LNCAP (cell line): ENCODE measurements around the gene ADIPOR1.

Experiments
- TF ChIP-seq, protein P1 (sequence below): fragments of 450-650 bp; IDR thresholded peaks from 2 replicates; pipeline ENCODE4 v1.5.1; 2017; ENCODE audit warnings: mild to moderate bottlenecking

ADIPOR1 gene

DNA sequence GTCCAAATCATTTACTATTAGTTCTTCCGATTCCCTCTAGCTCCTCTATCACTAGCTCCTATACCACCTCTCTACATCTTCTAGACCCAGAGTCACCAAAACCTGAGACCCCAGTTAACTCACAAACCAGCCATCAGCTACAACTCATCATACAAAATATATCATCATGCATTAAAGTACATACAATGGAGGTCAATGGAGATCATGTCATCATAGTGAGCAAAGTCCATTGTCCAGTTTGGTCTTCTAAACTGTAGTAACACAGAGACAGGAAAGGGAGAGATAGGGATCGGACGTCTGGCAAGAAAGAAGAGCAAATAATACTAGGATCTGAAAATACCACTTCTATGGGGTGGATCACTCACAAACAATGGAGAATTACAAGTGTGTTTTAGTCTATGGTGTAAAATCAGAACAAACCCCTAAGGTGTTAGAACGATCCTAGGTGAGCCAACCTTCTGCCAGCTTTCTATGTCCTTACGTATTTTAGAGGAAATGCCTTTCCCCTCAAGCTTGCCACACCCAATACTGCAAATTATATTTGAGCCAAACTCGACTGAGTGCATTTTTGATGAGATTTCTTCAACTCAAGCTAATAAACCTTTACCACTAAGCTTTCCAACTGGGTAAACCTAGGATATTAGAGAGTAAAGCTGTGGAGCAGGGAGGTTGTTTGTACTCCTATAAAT lies 3.9 kb downstream of the ADIPOR1 start:
- TF ChIP-seq, protein P1, sequence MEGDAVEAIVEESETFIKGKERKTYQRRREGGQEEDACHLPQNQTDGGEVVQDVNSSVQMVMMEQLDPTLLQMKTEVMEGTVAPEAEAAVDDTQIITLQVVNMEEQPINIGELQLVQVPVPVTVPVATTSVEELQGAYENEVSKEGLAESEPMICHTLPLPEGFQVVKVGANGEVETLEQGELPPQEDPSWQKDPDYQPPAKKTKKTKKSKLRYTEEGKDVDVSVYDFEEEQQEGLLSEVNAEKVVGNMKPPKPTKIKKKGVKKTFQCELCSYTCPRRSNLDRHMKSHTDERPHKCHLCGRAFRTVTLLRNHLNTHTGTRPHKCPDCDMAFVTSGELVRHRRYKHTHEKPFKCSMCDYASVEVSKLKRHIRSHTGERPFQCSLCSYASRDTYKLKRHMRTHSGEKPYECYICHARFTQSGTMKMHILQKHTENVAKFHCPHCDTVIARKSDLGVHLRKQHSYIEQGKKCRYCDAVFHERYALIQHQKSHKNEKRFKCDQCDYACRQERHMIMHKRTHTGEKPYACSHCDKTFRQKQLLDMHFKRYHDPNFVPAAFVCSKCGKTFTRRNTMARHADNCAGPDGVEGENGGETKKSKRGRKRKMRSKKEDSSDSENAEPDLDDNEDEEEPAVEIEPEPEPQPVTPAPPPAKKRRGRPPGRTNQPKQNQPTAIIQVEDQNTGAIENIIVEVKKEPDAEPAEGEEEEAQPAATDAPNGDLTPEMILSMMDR: no peak

DNA sequence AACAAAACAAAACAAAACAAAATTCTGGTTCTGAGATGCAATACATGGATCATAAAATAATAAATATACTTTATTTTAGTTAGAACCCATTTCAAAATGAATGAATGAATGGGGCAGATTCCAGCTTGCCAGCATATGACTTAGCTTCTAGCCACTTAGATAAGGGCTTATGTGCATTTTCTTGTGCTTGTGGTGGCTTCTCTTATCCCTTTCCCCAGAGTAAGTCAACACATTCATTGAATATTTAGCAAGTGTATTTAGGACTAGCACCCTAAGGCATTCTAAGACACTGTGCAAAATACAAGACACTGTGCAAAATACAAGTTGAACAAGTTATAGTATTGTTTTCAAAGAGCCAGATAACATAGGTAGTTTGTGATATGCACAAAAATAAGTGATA lies 4.7 kb downstream of the ADIPOR1 start:
- TF ChIP-seq, protein P1: no peak

DNA sequence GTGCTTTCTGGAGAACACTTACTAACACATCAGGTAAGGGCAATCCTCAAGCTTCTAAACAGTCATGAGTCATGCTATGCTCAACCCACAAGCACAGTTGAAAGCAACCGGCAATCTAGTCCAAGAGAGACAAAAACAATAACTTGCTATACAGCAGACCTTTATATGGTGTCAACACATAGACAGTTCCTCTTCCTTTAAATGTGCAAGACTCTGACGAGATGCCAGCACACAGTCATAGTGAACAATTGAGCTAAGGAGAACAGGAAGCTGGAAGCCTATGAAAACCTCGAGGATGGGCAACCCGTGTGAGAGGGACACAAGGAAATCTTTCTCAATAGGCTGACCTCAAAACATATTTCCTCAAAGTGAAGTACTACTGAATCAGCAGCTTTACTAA lies 5.3 kb downstream of the ADIPOR1 start:
- TF ChIP-seq, protein P1: no peak

DNA sequence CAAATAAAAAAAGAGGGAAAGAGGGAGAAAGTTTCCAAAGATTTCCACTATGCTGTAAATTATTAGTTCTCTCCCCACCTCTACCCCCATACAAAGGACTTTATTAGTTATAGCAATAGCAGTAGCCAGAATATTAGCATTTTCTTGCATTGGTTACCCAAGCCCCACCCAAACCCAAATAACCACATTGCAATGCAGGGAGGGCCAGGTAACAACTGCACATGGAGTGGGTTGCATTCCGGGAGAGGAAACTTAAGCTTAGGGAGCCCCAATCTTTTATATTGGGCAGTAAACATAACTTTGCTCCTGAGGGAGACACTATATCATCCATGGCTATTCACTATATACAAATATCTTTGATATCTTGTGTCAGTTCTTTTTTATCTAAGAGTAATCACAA lies 6.0 kb downstream of the ADIPOR1 start:
- TF ChIP-seq, protein P1: no peak

DNA sequence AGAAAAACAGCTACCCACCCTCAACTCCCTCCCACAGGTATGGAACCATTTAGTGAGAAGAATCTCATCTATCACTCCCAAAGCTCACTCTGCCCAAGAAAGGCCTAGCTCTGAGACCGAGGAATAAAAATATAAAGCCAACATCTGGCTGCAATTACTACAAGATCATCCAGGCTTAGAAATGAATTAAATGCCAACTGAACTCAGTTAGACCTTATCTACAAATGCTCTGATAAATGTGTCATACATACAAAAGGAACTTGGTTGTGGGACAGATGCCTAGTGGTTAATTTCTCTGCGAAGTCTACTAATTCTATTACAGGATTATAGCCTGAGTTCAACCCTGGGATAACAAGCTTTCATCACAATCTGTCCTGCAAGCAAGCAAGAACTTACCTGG lies 6.7 kb downstream of the ADIPOR1 start:
- TF ChIP-seq, protein P1: no peak

DNA sequence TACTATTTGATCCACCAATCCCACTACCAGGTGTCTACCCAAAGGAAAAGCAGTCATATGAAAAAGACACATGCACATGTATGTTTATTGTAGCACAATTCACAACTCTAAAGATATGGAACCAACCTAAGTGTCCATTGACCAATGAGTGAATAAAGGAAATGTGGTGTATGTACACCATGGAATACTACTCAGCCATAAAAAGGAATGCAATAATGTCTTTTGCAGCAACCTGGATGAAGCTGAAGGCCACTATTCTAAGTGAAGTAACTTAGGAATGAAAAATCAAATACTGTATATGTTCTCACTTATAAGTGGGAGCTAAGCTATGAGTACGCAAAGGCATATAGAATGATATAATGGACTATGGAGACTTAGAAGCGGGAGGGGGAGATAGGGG lies 12.6 kb downstream of the ADIPOR1 start:
- TF ChIP-seq, protein P1: no peak

DNA sequence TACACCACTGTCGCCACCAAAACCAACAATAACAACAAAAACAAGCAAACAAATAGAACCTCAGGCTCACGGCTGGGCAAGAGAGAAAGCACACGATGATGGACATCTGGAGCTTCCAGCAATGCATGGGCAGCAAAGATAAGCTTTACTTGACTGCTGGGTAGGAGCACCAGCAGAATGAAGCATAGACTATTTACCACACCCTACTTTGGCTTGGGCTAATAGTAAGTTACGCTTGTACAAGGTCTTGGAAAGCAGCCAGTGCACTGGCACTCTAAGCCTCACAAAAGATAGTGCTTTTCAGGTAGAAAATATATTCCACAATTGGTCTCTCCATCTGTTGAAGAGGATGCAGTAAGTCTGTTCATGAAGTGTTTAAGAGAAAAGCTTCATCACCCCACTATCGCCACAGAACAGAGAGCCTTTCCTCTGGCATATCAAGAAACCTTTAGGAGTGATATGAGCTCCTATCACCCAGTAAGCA lies 13.6 kb downstream of the ADIPOR1 start:
- TF ChIP-seq, protein P1: no peak

DNA sequence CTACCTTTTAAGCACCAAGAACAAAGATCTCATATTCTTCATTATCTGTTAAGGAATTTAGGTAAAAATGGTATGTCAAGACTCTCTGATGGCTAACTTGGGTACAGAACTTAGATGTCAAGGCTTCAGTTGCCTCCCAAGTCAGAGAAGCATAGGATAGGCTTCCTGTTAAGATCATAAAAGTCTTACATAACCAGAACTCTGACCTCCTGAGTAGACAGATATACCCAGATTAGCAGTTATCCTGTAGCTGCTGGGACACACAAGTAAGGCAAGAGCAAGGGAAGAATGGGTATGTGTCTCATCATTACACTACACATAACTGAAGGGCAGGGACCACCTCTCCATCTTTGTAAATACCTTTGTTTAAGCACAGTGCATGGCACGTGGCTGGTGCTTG lies 15.7 kb downstream of the ADIPOR1 start:
- TF ChIP-seq, protein P1: no peak
